Measurements from ENCODE around the gene MTAP.

Gene MTAP

DNA sequence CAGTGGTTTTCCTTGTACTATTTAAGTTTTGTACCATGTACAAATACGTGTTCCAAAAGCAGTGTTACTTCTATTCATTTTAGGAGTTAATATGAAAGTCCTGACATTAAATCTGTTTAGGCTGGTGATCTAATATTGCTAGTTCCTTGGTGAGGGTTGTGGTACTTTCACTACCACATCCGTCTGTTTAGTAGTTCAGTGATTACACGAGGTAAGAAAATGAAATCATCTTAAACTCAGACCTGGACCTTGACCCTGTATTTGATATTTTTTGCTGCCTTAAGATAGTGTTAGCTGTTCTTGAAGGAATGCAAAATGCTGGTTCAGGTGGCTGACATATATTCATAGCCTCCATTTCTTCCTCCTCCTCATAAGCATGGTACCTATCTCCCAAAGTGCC is 50.3 kb downstream of the MTAP start:
- no peak for DNase-seq (ENCODE audit: low read depth)

DNA sequence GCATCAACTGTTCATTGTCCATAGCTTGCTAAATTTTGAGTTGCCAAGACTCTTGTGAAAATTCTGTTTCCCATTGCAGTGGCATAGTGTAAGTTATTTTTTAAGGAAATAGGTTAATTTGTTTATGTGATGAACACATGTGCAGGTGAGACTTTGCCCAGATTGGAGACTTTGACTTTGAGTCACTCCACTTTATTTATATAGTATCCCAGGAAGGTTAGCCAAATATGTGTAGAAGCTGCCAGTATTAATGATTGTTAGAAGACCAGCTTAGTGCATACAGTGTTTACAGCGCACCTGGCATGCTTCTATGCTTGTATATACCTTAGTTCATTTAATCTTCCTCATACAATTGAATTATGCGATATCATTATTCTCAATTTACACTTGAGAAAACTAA is 51.0 kb downstream of the MTAP start:
- DNase-seq (ENCODE audit: low read depth) = no peak

DNA sequence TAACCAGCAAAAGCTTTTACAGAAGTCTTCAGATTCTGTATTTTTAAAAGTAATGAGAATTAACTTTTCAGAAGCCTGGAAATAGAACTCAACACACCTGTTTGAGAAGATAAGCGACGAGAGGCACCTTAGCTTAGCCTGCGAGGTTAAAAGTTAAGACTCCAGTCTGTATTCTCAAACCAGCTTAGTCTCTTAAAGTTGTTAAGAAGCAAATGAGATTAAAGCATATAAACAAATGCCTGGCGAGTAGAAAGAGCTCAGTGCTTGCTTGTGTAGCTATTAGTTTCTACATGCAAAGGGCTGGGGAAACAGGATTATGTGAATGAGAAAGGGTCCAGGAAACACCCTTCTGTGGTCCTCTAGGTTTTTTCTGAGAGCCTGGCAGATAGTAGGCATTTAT is 51.7 kb downstream of the MTAP start:
- DNase-seq (ENCODE audit: low read depth) = no peak

DNA sequence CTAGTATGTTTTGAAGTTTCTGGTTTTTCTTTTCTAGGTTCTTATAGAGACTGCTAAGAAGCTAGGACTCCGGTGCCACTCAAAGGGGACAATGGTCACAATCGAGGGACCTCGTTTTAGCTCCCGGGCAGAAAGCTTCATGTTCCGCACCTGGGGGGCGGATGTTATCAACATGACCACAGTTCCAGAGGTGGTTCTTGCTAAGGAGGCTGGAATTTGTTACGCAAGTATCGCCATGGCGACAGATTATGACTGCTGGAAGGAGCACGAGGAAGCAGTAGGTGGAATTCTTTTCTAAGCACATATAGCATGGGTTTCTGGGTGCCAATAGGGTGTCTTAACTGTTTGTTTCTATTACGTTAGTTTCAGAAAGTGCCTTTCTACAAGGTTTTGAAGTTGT is 52.2 kb downstream of the MTAP start:
- no peak for DNase-seq (ENCODE audit: low read depth)

DNA sequence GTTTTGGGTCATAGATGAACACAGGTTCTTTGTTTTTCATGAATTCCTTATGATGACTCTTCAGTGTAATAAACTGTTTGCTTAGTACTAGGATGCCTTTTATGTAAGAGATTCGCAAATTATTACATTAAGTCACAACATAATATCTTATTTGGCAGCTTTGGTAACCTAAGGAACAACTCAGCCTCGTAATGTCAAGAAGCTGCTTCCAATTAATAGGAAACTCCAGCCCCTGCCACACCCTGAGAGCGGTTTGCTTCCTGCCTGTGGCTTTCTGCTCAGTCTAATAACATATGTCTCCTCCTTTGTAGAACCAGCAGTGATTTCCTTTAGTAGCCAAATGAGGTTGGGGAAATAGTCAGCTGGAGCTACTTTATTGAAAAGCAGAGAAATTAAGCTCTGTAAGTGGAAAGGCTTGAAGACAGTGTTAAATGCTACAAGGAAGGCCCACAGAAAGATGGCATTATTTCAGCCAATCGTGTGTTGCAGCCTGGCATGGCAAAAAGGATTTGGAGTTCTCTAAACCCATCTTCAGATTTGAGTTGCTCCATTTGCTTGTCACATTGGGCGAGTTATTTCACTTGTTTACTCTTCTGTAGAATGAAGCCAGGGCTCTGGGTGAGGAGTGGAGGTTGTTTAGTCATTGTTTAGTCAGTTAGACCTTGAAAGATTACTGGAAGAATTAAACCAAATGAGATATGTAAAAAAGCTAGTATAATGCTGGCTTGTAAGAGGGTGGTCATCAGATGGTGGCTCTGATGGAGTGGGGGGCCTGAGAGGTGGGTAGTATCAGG is 54.1 kb downstream of the MTAP start:
- no peak for DNase-seq (ENCODE audit: low read depth)

DNA sequence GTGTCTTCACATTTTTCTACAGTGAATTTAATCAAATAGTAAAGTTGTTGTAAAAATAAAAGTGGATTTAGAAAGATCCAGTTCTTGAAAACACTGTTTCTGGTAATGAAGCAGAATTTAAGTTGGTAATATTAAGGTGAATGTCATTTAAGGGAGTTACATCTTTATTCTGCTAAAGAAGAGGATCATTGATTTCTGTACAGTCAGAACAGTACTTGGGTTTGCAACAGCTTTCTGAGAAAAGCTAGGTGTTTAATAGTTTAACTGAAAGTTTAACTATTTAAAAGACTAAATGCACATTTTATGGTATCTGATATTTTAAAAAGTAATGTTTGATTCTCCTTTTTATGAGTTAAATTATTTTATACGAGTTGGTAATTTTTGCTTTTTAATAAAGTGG is 60.4 kb downstream of the MTAP start:
- no peak for DNase-seq (ENCODE audit: low read depth)

DNA sequence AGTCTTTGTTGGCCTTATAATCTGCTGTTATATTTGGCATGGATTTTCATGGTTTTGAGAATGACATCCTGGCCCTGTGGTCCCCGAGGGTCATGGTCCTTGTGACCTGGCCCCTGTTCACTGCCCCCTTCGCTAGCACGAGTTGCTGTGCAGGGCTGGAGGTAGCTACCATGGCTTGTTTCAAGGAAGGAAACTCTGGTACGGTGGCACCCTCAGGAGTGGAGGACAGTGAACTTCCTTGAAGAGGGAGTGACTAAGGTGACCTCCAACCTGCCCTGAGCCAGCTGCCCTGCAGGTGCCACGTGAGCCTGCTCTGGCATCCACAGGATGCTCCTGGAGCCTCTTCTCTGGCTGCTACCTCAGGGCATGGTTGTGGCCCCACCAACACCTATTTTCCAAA is 62.1 kb downstream of the MTAP start:
- no peak for DNase-seq (ENCODE audit: low read depth)

DNA sequence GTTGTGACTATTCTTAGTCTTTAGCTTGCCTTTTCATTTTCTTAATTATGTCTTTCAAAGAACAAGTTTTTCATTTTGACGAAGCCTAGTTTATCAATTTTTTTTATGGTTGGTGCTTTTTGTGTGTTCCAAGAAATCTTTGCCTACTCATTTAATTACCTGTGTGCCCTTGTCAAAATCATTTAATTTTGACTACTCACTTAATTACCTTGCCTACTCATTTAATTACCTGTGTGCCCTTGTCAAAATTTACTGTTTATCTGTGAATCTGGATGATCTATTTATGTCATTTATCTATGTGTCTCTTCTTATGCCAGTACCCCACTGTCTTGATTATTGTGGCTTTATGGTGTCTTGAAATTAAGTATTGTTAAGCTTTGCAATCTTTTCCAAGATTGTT is 63.9 kb downstream of the MTAP start:
- no peak for DNase-seq (ENCODE audit: low read depth)

DNA sequence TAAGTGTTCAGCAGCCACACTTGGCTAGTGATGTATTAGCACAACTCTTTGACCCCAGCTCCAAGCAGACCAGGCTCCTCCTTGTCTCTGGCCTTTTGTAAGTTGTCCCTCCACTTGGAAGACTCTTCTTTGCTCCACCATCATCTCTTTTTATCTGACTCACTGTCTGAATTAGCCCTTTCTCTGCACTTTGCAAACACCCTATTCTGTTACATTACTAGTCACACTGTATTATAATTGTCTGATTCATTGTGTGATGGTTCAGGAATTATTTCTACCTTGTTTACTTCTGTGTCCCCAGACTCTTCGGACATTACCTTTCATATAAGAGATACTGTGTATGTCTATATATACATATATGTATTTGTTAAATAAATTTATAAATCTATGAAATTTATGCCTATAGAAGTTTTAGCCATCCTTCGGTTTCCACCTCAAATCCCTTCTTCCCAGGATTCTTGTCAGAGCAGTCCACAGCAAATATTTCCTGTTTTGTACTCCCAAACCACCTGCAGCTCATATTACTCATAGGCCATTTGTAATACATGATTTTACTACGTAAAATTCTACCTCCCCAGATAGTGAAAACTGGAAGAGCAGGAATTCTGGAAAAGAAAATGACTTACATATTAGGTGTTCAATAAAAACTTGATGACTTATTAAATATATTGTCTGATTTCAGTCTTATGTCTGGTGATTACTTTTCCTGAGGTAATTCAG is 69.0 kb downstream of the MTAP start:
- DNase-seq (ENCODE audit: low read depth) = no peak

DNA sequence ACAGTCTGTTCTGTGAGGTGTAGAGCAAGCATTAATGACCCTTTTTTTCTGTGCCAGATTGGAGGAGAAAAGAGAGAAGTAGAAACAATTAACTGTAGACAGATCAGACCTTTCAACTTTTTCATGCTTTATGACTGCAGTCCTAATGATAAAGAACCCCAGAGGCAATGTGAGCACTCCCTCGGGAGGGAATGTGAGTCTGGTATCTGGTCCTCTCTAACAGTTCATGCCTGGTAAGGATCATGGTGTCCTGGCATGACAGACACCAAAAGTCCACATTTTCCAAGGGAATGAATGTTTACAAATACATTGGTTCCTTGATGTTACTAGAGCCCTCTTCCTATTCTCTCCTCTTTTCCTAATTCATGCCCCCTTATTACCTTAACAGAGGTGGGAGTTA is 70.3 kb downstream of the MTAP start:
- no peak for DNase-seq (ENCODE audit: low read depth)

DNA sequence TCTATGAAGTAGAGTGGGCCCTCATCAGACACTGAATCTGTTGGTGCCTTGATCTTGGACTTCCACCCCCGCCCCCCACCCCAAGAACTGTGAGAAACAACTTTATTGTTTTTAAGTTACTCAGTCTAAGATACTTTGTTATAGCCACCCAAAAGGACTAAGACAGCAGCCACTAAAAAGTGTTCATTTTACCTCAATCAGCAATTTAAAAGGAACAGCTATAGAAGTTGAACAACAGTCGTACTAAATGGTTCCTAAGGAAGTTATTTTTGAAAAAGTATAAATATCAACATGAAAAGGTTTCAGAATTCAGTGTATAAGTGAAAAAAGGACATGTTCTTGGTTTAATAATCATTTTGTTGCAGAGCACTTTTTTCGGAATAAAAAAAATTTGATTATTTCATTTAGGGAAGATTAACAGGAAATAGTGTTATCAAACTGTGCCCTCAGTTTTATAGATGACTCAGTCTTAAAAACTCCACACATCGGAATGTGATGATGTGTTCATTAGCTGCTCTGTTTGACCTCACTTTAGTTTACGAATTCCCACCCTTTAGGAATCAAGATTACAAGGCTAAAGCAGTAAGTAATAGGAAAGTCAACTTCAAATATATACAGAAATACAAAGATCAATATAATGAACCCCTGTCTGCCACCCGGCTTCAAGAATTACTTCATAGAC is 71.2 kb downstream of the MTAP start:
- DNase-seq (ENCODE audit: low read depth) = no peak

DNA sequence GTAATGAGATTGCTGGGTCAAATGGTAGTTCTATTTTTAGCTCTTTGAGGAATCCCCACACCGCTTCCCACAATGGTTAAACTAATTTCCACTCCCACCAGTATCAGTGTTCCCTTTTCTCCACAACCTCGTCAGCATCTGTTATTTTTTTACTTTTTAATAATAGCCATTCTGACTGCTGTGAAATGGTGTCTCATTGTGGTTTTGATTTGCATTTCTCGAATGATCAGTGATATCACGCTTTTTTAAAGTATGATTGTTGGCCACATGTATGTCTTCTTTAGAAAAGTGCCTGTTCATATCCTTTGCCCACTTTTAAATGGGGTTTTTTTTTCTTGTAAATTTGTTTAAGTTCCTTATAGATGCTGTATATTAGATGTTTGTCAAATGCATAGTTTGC is 73.5 kb downstream of the MTAP start:
- no peak for DNase-seq (ENCODE audit: low read depth)

DNA sequence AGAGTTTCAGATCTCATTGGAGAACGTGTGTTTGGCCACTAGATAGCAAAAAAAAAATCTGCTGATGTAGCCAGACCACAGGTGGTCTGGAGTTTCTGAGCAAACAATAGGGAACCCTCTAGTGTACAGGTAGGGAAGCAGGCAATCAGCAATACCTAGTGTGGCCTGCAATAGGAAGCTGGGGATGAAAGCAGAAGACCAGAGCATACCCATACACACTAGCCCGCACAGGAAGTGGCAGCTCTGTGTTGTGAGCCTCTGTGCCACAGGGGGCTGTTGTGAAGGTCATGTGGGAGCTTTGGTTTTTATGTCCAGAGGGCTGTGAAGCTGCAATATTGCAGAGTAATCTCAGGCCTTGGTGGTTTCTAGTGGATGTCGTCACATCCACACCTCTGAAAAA is 81.2 kb downstream of the MTAP start:
- DNase-seq (ENCODE audit: low read depth) = no peak

DNA sequence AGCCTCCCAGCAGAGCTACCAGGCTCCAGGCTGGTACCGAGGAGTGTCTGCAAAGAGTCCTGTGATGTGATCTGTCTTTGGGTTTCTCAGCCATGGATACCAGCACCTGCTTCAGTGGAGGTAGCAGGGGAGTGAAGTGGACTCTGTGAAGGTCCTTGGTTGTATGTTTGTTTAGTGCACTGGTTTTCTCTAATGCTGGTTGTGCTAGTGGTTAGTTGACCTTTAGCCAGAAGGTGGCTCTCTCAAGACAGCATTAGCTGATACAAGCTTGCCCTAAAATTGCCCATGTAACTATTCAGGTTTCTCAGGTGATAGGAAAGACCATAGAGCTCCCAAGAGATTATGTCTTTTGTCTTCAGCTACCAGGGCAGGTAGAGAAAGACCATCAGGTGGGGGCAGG is 87.2 kb downstream of the MTAP start:
- DNase-seq (ENCODE audit: low read depth) = no peak

DNA sequence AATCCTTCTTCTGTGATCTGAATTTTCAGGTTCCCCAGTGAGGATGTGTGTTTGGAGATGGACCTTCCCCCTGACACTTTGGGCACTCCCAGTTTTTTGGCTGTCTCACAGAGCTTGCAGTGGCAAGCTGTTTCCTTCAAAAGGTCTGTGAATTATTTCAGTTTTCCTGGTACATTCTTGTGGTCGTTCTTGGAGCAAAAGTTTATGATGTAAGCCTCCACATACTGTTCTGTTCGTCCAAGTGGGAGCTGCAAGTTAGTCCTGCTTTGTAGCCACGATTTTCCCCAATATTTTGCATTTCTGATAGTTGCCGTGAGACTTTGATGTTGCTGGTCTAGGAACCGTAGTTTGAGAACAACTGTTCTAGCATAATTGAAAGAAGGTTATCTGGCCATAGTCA is 88.3 kb downstream of the MTAP start:
- DNase-seq (ENCODE audit: low read depth) = no peak

DNA sequence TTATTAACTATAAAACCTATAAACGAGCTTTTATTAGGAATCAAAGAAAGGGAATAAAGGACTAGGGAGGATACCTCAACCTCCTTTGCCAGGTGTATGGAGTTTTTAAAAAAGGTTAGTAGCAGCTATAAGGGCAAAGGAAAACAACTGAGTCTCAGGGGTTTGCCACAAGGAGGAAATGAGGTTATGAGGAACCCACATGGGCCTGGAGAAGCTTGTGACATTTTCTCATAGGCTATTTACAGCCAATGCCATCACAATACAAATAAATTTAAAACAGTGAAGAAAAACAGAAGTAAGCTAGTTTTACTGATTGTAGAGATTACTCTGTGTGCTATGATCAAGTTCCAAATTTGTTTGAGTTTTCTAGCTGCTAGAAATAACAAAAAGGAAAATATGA is 99.1 kb downstream of the MTAP start:
- DNase-seq (ENCODE audit: low read depth) = no peak

DNA sequence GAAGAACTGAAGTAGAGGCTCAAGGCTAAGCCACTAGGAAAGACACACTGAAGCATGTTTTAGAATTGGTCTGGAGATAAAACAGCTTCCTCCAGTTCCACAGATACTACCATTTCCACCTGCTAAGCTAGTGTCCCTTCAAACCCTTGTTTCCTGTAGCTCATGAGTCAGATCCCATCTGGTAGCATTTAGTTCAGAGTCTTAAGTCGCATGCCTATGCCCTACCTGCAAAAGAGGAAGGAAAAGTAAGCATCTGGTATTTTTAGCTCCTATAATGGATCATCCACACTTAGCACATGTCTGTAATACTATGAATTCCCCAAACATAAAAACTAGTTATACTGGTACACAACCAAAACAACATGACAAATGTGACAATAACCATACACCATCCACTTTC is 99.7 kb downstream of the MTAP start:
- DNase-seq (ENCODE audit: low read depth) = no peak

DNA sequence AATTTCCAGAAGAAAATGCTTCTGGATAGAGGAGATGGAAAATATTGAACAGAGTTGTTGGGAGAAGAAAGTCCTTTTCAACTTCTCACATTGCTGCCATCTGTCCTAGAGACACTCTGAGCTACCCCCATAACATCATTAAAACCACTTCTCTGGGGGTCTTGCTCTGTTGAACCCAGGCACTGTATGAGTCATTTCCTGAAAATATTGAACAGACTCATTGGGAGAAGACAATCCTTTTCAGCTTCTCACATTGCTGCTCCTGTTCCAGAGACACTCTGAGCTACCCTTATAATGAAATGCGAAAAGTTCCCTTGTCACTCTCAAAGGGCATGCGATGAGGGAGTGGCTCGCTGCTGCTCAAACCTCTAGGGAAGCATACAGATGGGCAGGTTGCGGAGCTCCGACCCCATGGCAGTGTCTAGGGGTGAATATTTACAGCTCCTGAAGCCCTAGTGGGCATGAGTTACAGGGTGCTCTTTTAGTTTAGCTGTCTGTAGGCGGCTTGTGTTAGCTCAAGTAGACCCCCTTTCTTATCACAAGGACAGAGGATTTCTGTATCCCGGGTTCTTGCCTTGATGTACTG is 101.0 kb downstream of the MTAP start:
- no peak for DNase-seq (ENCODE audit: low read depth)

DNA sequence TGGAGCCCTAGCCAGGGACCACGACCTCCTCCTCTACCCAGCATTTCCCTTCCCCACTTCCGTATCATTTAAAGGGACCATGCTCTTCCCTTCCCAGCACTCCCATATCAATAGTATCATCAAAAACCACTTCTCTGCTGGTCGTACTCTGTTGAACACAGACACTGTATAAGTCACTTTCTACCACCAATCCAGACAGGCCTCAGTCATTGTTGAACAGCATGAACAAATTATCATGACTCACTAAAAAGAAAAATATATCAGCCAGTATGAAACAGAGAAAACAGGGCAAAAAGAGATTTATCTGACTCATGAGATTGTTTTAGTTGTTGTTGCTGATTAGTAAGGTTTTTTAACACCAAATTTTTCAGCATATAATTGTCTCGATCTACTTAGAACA is 101.9 kb downstream of the MTAP start:
- no peak for DNase-seq (ENCODE audit: low read depth)

DNA sequence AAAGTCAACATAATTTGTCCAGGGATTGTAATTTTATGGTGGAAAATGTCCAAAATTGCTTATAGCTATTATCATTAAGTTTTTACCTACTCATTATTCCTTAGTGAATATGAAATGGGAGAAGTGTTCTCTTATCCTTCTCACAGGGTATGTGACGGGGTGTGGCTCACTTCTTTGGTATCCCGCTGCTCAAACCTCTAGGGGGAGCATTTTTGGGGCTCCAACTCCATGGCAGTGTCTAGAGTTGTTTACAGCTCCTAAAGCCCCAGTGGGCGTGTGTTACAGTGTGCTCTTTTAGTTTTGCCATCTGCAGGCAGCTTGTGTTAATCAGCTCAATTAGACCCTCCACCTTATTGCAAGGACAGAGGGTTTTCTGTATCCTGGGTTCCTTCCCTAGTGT is 102.3 kb downstream of the MTAP start:
- DNase-seq (ENCODE audit: low read depth) = no peak

DNA sequence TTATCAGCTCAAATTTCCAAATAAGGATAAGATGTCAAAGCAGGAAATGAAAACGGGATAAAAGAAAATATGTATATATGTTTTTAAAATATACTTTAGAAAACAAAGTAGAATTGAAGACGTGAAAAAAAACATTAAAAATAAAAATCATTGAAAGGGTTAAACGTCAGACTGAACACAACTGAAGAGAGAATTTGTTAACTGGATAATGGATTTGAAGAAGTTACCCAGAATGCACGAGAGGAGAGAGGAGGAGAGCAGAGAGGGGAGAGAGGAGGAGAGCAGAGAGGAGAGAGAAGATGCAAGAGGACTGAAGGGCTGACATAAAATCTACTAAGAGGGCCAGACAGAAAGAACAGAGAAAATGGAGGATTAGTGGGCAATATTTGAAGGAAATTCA is 103.8 kb downstream of the MTAP start:
- no peak for DNase-seq (ENCODE audit: low read depth)

DNA sequence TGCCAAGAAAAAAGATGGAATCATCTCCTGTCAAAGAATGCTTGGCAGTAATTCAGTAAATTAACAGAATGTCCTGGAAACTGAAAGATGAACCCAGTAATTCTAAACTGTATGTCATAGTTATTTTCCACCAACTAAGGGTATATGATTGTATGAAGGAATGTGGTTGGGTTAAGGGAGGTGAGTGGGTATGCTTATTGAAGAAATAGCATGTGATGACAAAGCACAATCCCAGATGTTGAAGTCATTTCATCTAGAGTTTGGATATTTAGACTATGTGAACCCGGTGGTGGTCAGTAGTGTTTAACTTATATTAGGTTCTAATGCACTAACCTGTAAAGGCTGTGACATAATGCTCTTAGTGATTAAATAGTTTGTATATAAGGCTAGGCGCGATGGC is 104.4 kb downstream of the MTAP start:
- DNase-seq (ENCODE audit: low read depth) = no peak

All from T follicular helper cell (primary cell).